H1 (cell line): ENCODE data around the gene ADGRG7. TPM values are rescaled to one million over a fixed set of nuclear protein-coding genes. Genes with fewer than 3 reads are reported as not detected.

Experiments
- CTCF ChIA-PET: fragments of 300-600 bp; sonication (Branson Sonifier 250); formaldehyde crosslinking; loops from one replicate; lab custom pipeline; 2021; ENCODE audit not compliant: partially characterized antibody; lab: Charles Lee
- POLR2A ChIA-PET: fragments of 300-600 bp; sonication (Branson Sonifier 250); formaldehyde crosslinking; loops from one replicate; lab custom pipeline; 2021; ENCODE audit warnings: inconsistent platforms; ENCODE audit not compliant: partially characterized antibody; lab: Charles Lee
- DNase-seq, 2 experiments: peaks; one replicate each; pipeline versions ENCODE4 v3.0.0 to v3.0.0-alpha.2; 2010 to 2022; ENCODE audit warnings: low spot score in 2 of 2, low read depth in 1 of 2, mixed read lengths in 1 of 2
- FAIRE-seq: peaks from 2 replicates; lab custom pipeline; 2011; peaks lifted over from hg19 to GRCh38; lab: Jason Lieb, UNC
- H2AFZ ChIP-seq: 2 replicates; pipeline ENCODE4 v1.8.1; 2012; ENCODE audit warnings: low read length, inconsistent platforms
- H2AK5ac ChIP-seq: 2 replicates; pipeline ENCODE4 v1.6.1; 2013; ENCODE audit warnings: low read depth, low read length
- H2BK120ac ChIP-seq: replicated peaks from 2 replicates; pipeline ENCODE3; 2013; ENCODE audit warnings: low read depth, low read length, inconsistent platforms
- H2BK12ac ChIP-seq: 2 replicates; pipeline ENCODE4 v1.6.1; 2013; ENCODE audit warnings: low read depth, low read length
- H2BK15ac ChIP-seq: 2 replicates; pipeline ENCODE4 v1.6.1; 2013; ENCODE audit warnings: low read length
- H2BK20ac ChIP-seq: 2 replicates; pipeline ENCODE4 v1.6.1; 2013; ENCODE audit warnings: low read length
- H2BK5ac ChIP-seq: 2 replicates; pipeline ENCODE4 v1.6.1; 2013; ENCODE audit warnings: low read depth, low read length
- H3K14ac ChIP-seq: 2 replicates; pipeline ENCODE4 v1.6.1; 2013; ENCODE audit warnings: inconsistent platforms; ENCODE audit not compliant: insufficient read length
- H3K18ac ChIP-seq: 2 replicates; pipeline ENCODE4 v1.6.1; 2013; ENCODE audit warnings: low read length; ENCODE audit errors: extremely low read depth
- H3K23ac ChIP-seq: 2 replicates; pipeline ENCODE4 v1.6.1; 2013; ENCODE audit warnings: inconsistent platforms; ENCODE audit not compliant: insufficient read length
- H3K23me2 ChIP-seq: 2 replicates; pipeline ENCODE4 v1.6.1; 2013; ENCODE audit warnings: low read depth, low read length
- H3K27ac ChIP-seq: 2 replicates; pipeline ENCODE4 v1.6.1; 2011; ENCODE audit warnings: low read depth, low read length, inconsistent platforms
- H3K27me3 ChIP-seq, 4 experiments: replicated peaks in 1 of 4; 1 replicate in 1 of 4; 2 replicates in 3 of 4; pipeline versions ENCODE4 v1.6.1 to v1.8.1; 2011 to 2013; ENCODE audit warnings: low read length in 3 of 4, mild to moderate bottlenecking in 3 of 4, inconsistent platforms in 2 of 4, mixed read lengths in 2 of 4, moderate library complexity in 1 of 4; ENCODE audit not compliant: control insufficient read depth in 3 of 4, insufficient read depth in 3 of 4; ENCODE audit errors: extremely low read depth in 1 of 4
- H3K36me3 ChIP-seq, 4 experiments: 2 replicates each; pipeline versions ENCODE4 v1.6.1 to v1.8.1; 2011 to 2013; ENCODE audit warnings: mild to moderate bottlenecking in 4 of 4, low read length in 3 of 4, moderate library complexity in 2 of 4, control low read depth in 1 of 4, inconsistent platforms in 1 of 4; ENCODE audit not compliant: insufficient read depth in 4 of 4, control insufficient read depth in 2 of 4
- H3K4ac ChIP-seq: replicated peaks from 2 replicates; pipeline ENCODE3; 2013; ENCODE audit warnings: low read length, low read depth, mixed read lengths, inconsistent platforms; ENCODE audit not compliant: insufficient read length
- H3K4me1 ChIP-seq, 4 experiments: replicated peaks in 1 of 4; 1 replicate in 1 of 4; 2 replicates in 3 of 4; pipeline versions ENCODE4 v1.6.1 to v1.8.1; 2011 to 2013; ENCODE audit warnings: low read length in 3 of 4, inconsistent platforms in 2 of 4, mixed read lengths in 1 of 4; ENCODE audit not compliant: insufficient read depth in 4 of 4, control insufficient read depth in 3 of 4
- H3K4me2 ChIP-seq, 2 experiments: 2 replicates each; pipeline versions ENCODE4 v1.6.1 to v1.8.1; 2011 to 2013; ENCODE audit warnings: low read depth in 2 of 2, low read length in 2 of 2, control low read depth in 1 of 2, inconsistent platforms in 1 of 2, mild to moderate bottlenecking in 1 of 2; ENCODE audit not compliant: insufficient read depth in 1 of 2
- H3K4me3 ChIP-seq, 4 experiments: fragments of 200-600, 300-600 bp in 1 of 4; sonication (generic), shearing (Covaris generic), sonication (Bioruptor Twin) in 1 of 4; 2 replicates each; pipeline versions ENCODE4 v1.5.1 to v1.8.1; 2011 to 2016; ENCODE audit warnings: low read length in 4 of 4, low read depth in 3 of 4, control low read depth in 2 of 4, inconsistent platforms in 2 of 4, mild to moderate bottlenecking in 2 of 4, mixed read lengths in 1 of 4, moderate library complexity in 1 of 4; ENCODE audit not compliant: insufficient read depth in 2 of 4; ENCODE audit errors: extremely low read depth in 1 of 4
- H3K56ac ChIP-seq: replicated peaks from 2 replicates; pipeline ENCODE3; 2013; ENCODE audit warnings: low read depth, mild to moderate bottlenecking, mixed read lengths, low read length, inconsistent platforms; ENCODE audit not compliant: insufficient read length
- H3K79me1 ChIP-seq: 2 replicates; pipeline ENCODE4 v1.6.1; 2013; ENCODE audit warnings: low read depth, low read length, control low read depth
- H3K79me2 ChIP-seq, 2 experiments: 2 replicates each; pipeline versions ENCODE4 v1.6.1 to v1.8.1; 2012 to 2013; ENCODE audit warnings: low read length in 2 of 2, mild to moderate bottlenecking in 2 of 2, inconsistent platforms in 1 of 2; ENCODE audit not compliant: insufficient read depth in 2 of 2, control insufficient read depth in 1 of 2
- H3K9ac ChIP-seq, 4 experiments: replicated peaks in 1 of 4; 1 replicate in 1 of 4; 2 replicates in 3 of 4; pipeline versions ENCODE4 v1.6.1 to v1.8.1; 2011 to 2013; ENCODE audit warnings: low read depth in 3 of 4, low read length in 3 of 4, control low read depth in 2 of 4, mild to moderate bottlenecking in 2 of 4, moderate library complexity in 2 of 4, inconsistent platforms in 1 of 4; ENCODE audit errors: extremely low read depth in 1 of 4
- H3K9me3 ChIP-seq, 2 experiments: 2 replicates each; pipeline versions ENCODE4 v1.6.1 to v1.8.1; 2012 to 2013; ENCODE audit warnings: mild to moderate bottlenecking in 2 of 2, moderate library complexity in 2 of 2, control low read depth in 1 of 2, inconsistent platforms in 1 of 2, low read depth in 1 of 2, low read length in 1 of 2, mixed read lengths in 1 of 2; ENCODE audit not compliant: insufficient read depth in 2 of 2
- H4K20me1 ChIP-seq, 2 experiments: replicated peaks in 1 of 2; 2 replicates each; pipeline versions ENCODE3 to v1.8.1; 2011 to 2013; ENCODE audit warnings: inconsistent platforms in 2 of 2, low read length in 2 of 2, mild to moderate bottlenecking in 1 of 2; ENCODE audit not compliant: insufficient read depth in 2 of 2, control insufficient read depth in 1 of 2
- H4K5ac ChIP-seq: 2 replicates; pipeline ENCODE4 v1.6.1; 2013; ENCODE audit warnings: low read length, low read depth, mixed read lengths, inconsistent platforms; ENCODE audit not compliant: insufficient read length
- H4K8ac ChIP-seq: 2 replicates; pipeline ENCODE4 v1.8.0; 2013; ENCODE audit warnings: mild to moderate bottlenecking, moderate library complexity, low read length, inconsistent platforms; ENCODE audit not compliant: insufficient read depth; ENCODE audit errors: extremely low read depth
- H4K91ac ChIP-seq: replicated peaks from 2 replicates; pipeline ENCODE3; 2013; ENCODE audit warnings: low read length, mixed read lengths, inconsistent platforms; ENCODE audit not compliant: insufficient read length
- CHD1 ChIP-seq: IDR thresholded peaks from 2 replicates; pipeline ENCODE4 v1.6.1; 2012; ENCODE audit warnings: low read depth, low read length, improper control_type of control experiment
- CREB1 ChIP-seq: IDR thresholded peaks from 2 replicates; pipeline ENCODE4 v1.6.1; 2012; ENCODE audit warnings: inconsistent platforms
- FOSL1 ChIP-seq: IDR thresholded peaks from 2 replicates; pipeline ENCODE4 v1.6.1; 2011; ENCODE audit warnings: mild to moderate bottlenecking, low read depth, low read length, moderate library complexity; ENCODE audit not compliant: insufficient read depth
- POU5F1 ChIP-seq: IDR thresholded peaks from 2 replicates; pipeline ENCODE4 v1.6.1; 2011; ENCODE audit warnings: low read depth, mild to moderate bottlenecking, low read length, moderate library complexity
- RAD21 ChIP-seq, 2 experiments: IDR thresholded peaks in 1 of 2; conservative IDR thresholded peaks in 1 of 2; 2 replicates each; pipeline ENCODE4 v1.6.1; 2011; ENCODE audit warnings: low read depth in 2 of 2, low read length in 2 of 2, improper control_type of control experiment in 1 of 2, inconsistent platforms in 1 of 2, mild to moderate bottlenecking in 1 of 2, moderate library complexity in 1 of 2
- RBBP5 ChIP-seq: IDR thresholded peaks from 2 replicates; pipeline ENCODE4 v1.7.1; 2012; ENCODE audit warnings: low read depth, mild to moderate bottlenecking, inconsistent platforms, low read length, moderate library complexity, borderline replicate concordance
- RNF2 ChIP-seq: fragments of 200-900, 300-1000 bp; sonication (generic); IDR thresholded peaks from 2 replicates; pipeline ENCODE4 v1.7.1; 2016; ENCODE audit warnings: borderline replicate concordance, low read depth, mild to moderate bottlenecking, antibody characterized with exemption, low read length; ENCODE audit not compliant: poor library complexity, severe bottlenecking; ENCODE audit errors: missing control alignments
- SIN3A ChIP-seq, 2 experiments: IDR thresholded peaks in 1 of 2; conservative IDR thresholded peaks in 1 of 2; 2 replicates each; pipeline ENCODE4 v1.6.1; 2011 to 2012; ENCODE audit warnings: low read length in 2 of 2, improper control_type of control experiment in 1 of 2, low read depth in 1 of 2, mild to moderate bottlenecking in 1 of 2
- SIRT6 ChIP-seq: IDR thresholded peaks from one replicate; pipeline ENCODE4 v1.7.1; 2012; ENCODE audit warnings: low read length, inconsistent platforms
- polyA plus RNA-seq, 7 experiments: library from polyadenylated mRNA; depleted of rRNA in 3 of 7; stranded (reverse) in 5 of 7; unstranded in 2 of 7; fragments of >200 nt in 5 of 7; fragments of 200-250 nt in 2 of 7; gene quantifications; 1 replicate in 5 of 7; 2 replicates in 1 of 7; 4 replicates in 1 of 7; pipeline versions ENCODE4 v1.2.1 to v1.2.3, GENCODE V29; 2011 to 2013; ENCODE audit warnings: missing spikeins in 2 of 7, mixed read lengths in 2 of 7
- total RNA-seq: library from RNA; stranded (reverse); fragmentation: NEBNext Ultra II Directional; extraction: Animal tissue kit (Norgen Biotek cat#: 25700); gene quantifications from 2 replicates; pipeline ENCODE4 v1.2.1, GENCODE V29; 2021

ADGRG7 gene
- total and polyA plus RNA-seq, 2 of the 8 experiments (the other 6 are each of a cell fraction or from before 2014, with no cell fraction given), result not detected

DNA sequence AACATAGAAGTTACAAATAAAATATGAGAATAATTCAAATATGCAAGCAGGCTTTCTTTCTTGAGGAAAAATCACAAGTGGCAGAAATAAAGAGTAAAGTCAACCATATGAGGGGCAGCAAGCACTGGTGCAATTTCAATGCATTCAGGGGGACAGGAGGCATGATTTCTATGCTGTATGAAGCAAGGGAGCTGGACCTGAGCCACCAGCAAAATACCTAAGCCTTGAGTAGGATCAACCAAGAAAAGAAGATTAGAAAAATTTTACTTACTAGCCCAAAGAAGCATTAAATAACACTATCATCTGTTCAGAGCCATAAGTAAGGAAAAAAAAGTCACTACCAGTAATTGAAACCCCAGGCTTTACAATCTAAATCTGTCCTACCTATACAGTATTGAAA lies 6.3 kb downstream of the ADGRG7 start:
- no peak overlapping the region for H2BK20ac ChIP-seq
- H3K4me1 ChIP-seq, result no peaks in the 10 kb centered on the region
- H4K20me1 ChIP-seq, result no peaks in the 10 kb centered on the region
- H2BK120ac ChIP-seq, result no peak overlapping the region
- no peaks in the 10 kb centered on the region for H3K27me3 ChIP-seq
- H3K79me2 ChIP-seq, result no peaks in the 10 kb centered on the region
- H3K23ac ChIP-seq, result no peak overlapping the region
- H3K4me2 ChIP-seq, result no peak overlapping the region
- no peak overlapping the region for H4K91ac ChIP-seq
- H3K79me1 ChIP-seq, result no peaks in the 10 kb centered on the region
- no peak overlapping the region for H2BK5ac ChIP-seq
- H4K8ac ChIP-seq, result no peak overlapping the region
- no peak overlapping the region for H2AK5ac ChIP-seq
- CTCF ChIA-PET, result interaction anchor here (0.5 kb wide), 1 partner anchor 1065 kb away, joined by 3 read pairs; no protein-coding TSS in a partner anchor
- H3K4me3 ChIP-seq, result no peak overlapping the region
- H3K27ac ChIP-seq, result no peak overlapping the region
- no peaks in the 10 kb centered on the region for H3K36me3 ChIP-seq
- no peak overlapping the region for H2BK12ac ChIP-seq
- FAIRE-seq (no peak), DNase-seq (no peak)
- H3K4ac ChIP-seq, result no peak overlapping the region
- no peak overlapping the region for H3K18ac ChIP-seq
- H4K5ac ChIP-seq, result no peak overlapping the region
- H3K9me3 ChIP-seq, result no peaks in the 10 kb centered on the region
- no peak overlapping the region for H2BK15ac ChIP-seq
- TF ChIP-seq SIRT6, result no peak
- TF ChIP-seq CREB1, result no peak
- no peak for TF ChIP-seq CHD1
- TF ChIP-seq FOSL1, result no peak
- no peak for TF ChIP-seq RBBP5
- no peak for TF ChIP-seq POU5F1
- no peak for TF ChIP-seq SIN3A (conservative IDR thresholded peaks at IDR 0.05 in 1 of 2, IDR thresholded peaks at IDR 0.05 in 1 of 2; ENCODE audit: low read depth in 1 of 2, low read length in 2 of 2)
- TF ChIP-seq RNF2, result no peak
- no peak for TF ChIP-seq RAD21 (IDR thresholded peaks at IDR 0.05 in 1 of 2, conservative IDR thresholded peaks at IDR 0.05 in 1 of 2; ENCODE audit: low read depth in 2 of 2, low read length in 2 of 2)
- POLR2A ChIA-PET, result no interaction called here
- no peak overlapping the region for H3K9ac ChIP-seq
- H2AFZ ChIP-seq, result no peak overlapping the region
- no peak overlapping the region for H3K56ac ChIP-seq
- no peaks in the 10 kb centered on the region for H3K23me2 ChIP-seq
- H3K14ac ChIP-seq, result no peak overlapping the region
